ENCODE data around the gene MVB12B. TPM values are rescaled to one million over a fixed set of nuclear protein-coding genes. Genes with fewer than 3 reads are reported as not detected.

The MVB12B gene
- total RNA-seq, 1 experiment from 2014 or later = 5.8 TPM

- H3T11ph ChIP-seq (ENCODE audit: low read length) = no peak overlapping the region
- Mint-ChIP-seq H3K4me3 (no peak overlapping the region), H3K27ac (peak overlapping the region in 2 of 3 experiments; percentile 57 to 74; a peak in 2 of 7 replicates), H3K4me1 (peaks cover 17 to 19% of the 10 kb centered on the region in 2 experiments), H3K27me3 (ENCODE audit: low read depth) (no peaks in the 10 kb centered on the region), H3K36me3 (ENCODE audit: insufficient read depth in 1 of 3, low read depth in 3 of 3) (peaks cover 6 to 15% (median 7%) of the 10 kb centered on the region in 3 experiments; a peak in 6 of 7 replicates), H3K9me3 (peaks cover 8 to 19% of the 10 kb centered on the region in 2 experiments)
- H3K4me2 ChIP-seq (ENCODE audit: insufficient read depth, insufficient read length, low read length) = no peak overlapping the region
- no peak overlapping the region for H3K4ac ChIP-seq (ENCODE audit: low read depth, low read length)
- no peak overlapping the region for H3K14ac ChIP-seq (ENCODE audit: insufficient read depth, low read length)
- no peak overlapping the region for H3K56ac ChIP-seq (ENCODE audit: insufficient read length, low read depth, low read length)
- H4K8ac ChIP-seq (replicated peaks; ENCODE audit: insufficient read length, low read depth, low read length) = no peak overlapping the region
- no peak overlapping the region for H4K91ac ChIP-seq (ENCODE audit: insufficient read length, low read depth, low read length)
- H2BK5ac ChIP-seq (ENCODE audit: insufficient read length, low read length) = no peak overlapping the region
- H3K18ac ChIP-seq (ENCODE audit: insufficient read length, low read depth, low read length) = no peak overlapping the region
- H2BK12ac ChIP-seq (ENCODE audit: insufficient read length, low read depth, low read length) = no peak overlapping the region
- H3K27me3 ChIP-seq (ENCODE audit: insufficient read depth, low read length) = no peaks in the 10 kb centered on the region
- H3K23ac ChIP-seq (ENCODE audit: insufficient read length, low read depth, low read length) = no peak overlapping the region
- no peak overlapping the region for H2BK20ac ChIP-seq (ENCODE audit: low read depth, low read length, poor library complexity, severe bottlenecking)
- no peak for DNase-seq
- H4K20me1 ChIP-seq (ENCODE audit: control insufficient read depth, insufficient read depth, insufficient read length) = no peaks in the 10 kb centered on the region
- H3K4me1 ChIP-seq (ENCODE audit: insufficient read depth, low read length) = no peaks in the 10 kb centered on the region
- H3K9ac ChIP-seq (ENCODE audit: extremely low read depth, insufficient read length, low read length) = no peak overlapping the region
- no peaks in the 10 kb centered on the region for H3K79me2 ChIP-seq (ENCODE audit: insufficient read depth, low read length)
- no peaks in the 10 kb centered on the region for H3K23me2 ChIP-seq (ENCODE audit: insufficient read length, low read depth, low read length, poor library complexity, severe bottlenecking)
- H2BK120ac ChIP-seq (ENCODE audit: low read depth, low read length, poor library complexity, severe bottlenecking) = no peak overlapping the region
- H4K5ac ChIP-seq (ENCODE audit: insufficient read length, low read depth, low read length) = no peak overlapping the region
- H2BK15ac ChIP-seq (ENCODE audit: low read depth, low read length) = no peak overlapping the region
- no CpG with 5 or more reads among the region's 13 CpGs for WGBS (ENCODE audit: extremely low coverage, insufficient read length, low lambda C conversion rate)
- H3K27ac ChIP-seq (ENCODE audit: insufficient read length, low read depth, low read length) = no peak overlapping the region
- no peaks in the 10 kb centered on the region for H3K9me3 ChIP-seq (ENCODE audit: control insufficient read depth, low read depth, low read length)
- H2AK5ac ChIP-seq (ENCODE audit: insufficient read length, low read length) = no peak overlapping the region
- H2AFZ ChIP-seq (ENCODE audit: low read length) = no peak overlapping the region
- TF ChIP-seq CTCF (conservative IDR thresholded peaks at IDR 0.05) = no peak
- no peaks in the 10 kb centered on the region for H3K79me1 ChIP-seq (ENCODE audit: insufficient read depth, low read depth, low read length, poor library complexity, severe bottlenecking)
Observed at GRCh38 chr9:126366366-126367011, 39.9 kb downstream of the MVB12B start.
